Measurements from ENCODE around the gene ASIC2.

ASIC2 gene

GRCh38 chr17:33292981-33293867, at the start of gene ASIC2:
ASIC2 (minus strand) TSS chr17:33293295.
- Mint-ChIP-seq H3K27ac (no peak within 1 kb of the TSS), H3K9me3 (no peaks in the 10 kb centered on the region), H3K36me3 (no peaks in the 10 kb centered on the region), H3K4me3 (peak within 1 kb of the TSS; percentile 44), H3K4me1 (peaks cover 19% of the 10 kb centered on the region)
- ATAC-seq (no peak), DNase-seq (ENCODE audit: low spot score in 2 of 2) (no peak)

GRCh38 chr17:33342025-33342424, 48.9 kb upstream of the ASIC2 start:
- no peaks in the 10 kb centered on the region for H3K9me3 Mint-ChIP-seq
- H3K4me1 Mint-ChIP-seq: no peaks in the 10 kb centered on the region
- no peak overlapping the region for H3K27ac Mint-ChIP-seq
- DNase-seq (ENCODE audit: low spot score in 2 of 2): no peak
- H3K4me3 Mint-ChIP-seq: no peak overlapping the region
- H3K36me3 Mint-ChIP-seq: no peaks in the 10 kb centered on the region
- no peak for ATAC-seq

- Mint-ChIP-seq H3K4me1 (no peaks in the 10 kb centered on the region), H3K36me3 (no peaks in the 10 kb centered on the region), H3K4me3 (no peak overlapping the region), H3K27ac (no peak overlapping the region), H3K9me3 (no peaks in the 10 kb centered on the region)
- ATAC-seq: no peak
- no peak for DNase-seq (ENCODE audit: low spot score in 2 of 2)
Observed at GRCh38 chr17:33338242-33338641, 45.1 kb upstream of the ASIC2 start.

- H3K4me3 Mint-ChIP-seq: no peak overlapping the region
- ATAC-seq (peak; percentile 13), DNase-seq (ENCODE audit: low spot score in 2 of 2) (no peak)
- H3K36me3 Mint-ChIP-seq: no peaks in the 10 kb centered on the region
- no peaks in the 10 kb centered on the region for H3K4me1 Mint-ChIP-seq
- no peaks in the 10 kb centered on the region for H3K9me3 Mint-ChIP-seq
- no peak overlapping the region for H3K27ac Mint-ChIP-seq
Observed at GRCh38 chr17:33335491-33336173, 42.5 kb upstream of the ASIC2 start.

- Mint-ChIP-seq H3K36me3 (no peaks in the 10 kb centered on the region), H3K27ac (no peak overlapping the region), H3K4me1 (no peaks in the 10 kb centered on the region), H3K4me3 (no peak overlapping the region), H3K9me3 (no peaks in the 10 kb centered on the region)
- DNase-seq (ENCODE audit: low spot score in 2 of 2) (no peak), ATAC-seq (no peak)
Observed at GRCh38 chr17:33334703-33335102, 41.6 kb upstream of the ASIC2 start.

- peaks cover 3% of the 10 kb centered on the region for H3K9me3 Mint-ChIP-seq
- DNase-seq (ENCODE audit: low spot score in 2 of 2) (no peak), ATAC-seq (no peak)
- H3K27ac Mint-ChIP-seq: no peak overlapping the region
- H3K4me1 Mint-ChIP-seq: no peaks in the 10 kb centered on the region
- H3K36me3 Mint-ChIP-seq: no peaks in the 10 kb centered on the region
- no peak overlapping the region for H3K4me3 Mint-ChIP-seq
Observed at GRCh38 chr17:33330877-33331276, 37.8 kb upstream of the ASIC2 start.

GRCh38 chr17:33328129-33328528, 35.0 kb upstream of the ASIC2 start:
- H3K4me1 Mint-ChIP-seq: no peaks in the 10 kb centered on the region
- H3K27ac Mint-ChIP-seq: no peak overlapping the region
- peaks cover 3% of the 10 kb centered on the region for H3K9me3 Mint-ChIP-seq
- DNase-seq (ENCODE audit: low spot score in 2 of 2) (no peak), ATAC-seq (no peak)
- H3K36me3 Mint-ChIP-seq: no peaks in the 10 kb centered on the region
- H3K4me3 Mint-ChIP-seq: no peak overlapping the region

GRCh38 chr17:33324736-33325135, 31.6 kb upstream of the ASIC2 start:
- ATAC-seq: no peak
- peaks cover 3% of the 10 kb centered on the region for H3K9me3 Mint-ChIP-seq
- no peak overlapping the region for H3K4me3 Mint-ChIP-seq
- H3K27ac Mint-ChIP-seq: no peak overlapping the region
- DNase-seq (ENCODE audit: low spot score in 2 of 2): no peak
- no peaks in the 10 kb centered on the region for H3K4me1 Mint-ChIP-seq
- H3K36me3 Mint-ChIP-seq: no peaks in the 10 kb centered on the region

- no peak for ATAC-seq
- Mint-ChIP-seq H3K4me1 (no peaks in the 10 kb centered on the region), H3K27ac (no peak overlapping the region), H3K9me3 (peaks cover 2% of the 10 kb centered on the region), H3K36me3 (no peaks in the 10 kb centered on the region), H3K4me3 (no peak overlapping the region)
- no peak for DNase-seq (ENCODE audit: low spot score in 2 of 2)
Observed at GRCh38 chr17:33322063-33322462, 29.0 kb upstream of the ASIC2 start.

- Mint-ChIP-seq H3K36me3 (no peaks in the 10 kb centered on the region), H3K9me3 (no peaks in the 10 kb centered on the region), H3K27ac (no peak overlapping the region), H3K4me3 (no peak overlapping the region), H3K4me1 (no peaks in the 10 kb centered on the region)
- no peak for ATAC-seq
- no peak for DNase-seq (ENCODE audit: low spot score in 2 of 2)
Observed at GRCh38 chr17:33318241-33318640, 25.1 kb upstream of the ASIC2 start.

GRCh38 chr17:33316746-33317145, 23.7 kb upstream of the ASIC2 start:
- H3K4me1 Mint-ChIP-seq: no peaks in the 10 kb centered on the region
- no peaks in the 10 kb centered on the region for H3K9me3 Mint-ChIP-seq
- no peak for DNase-seq (ENCODE audit: low spot score in 2 of 2)
- H3K36me3 Mint-ChIP-seq: no peaks in the 10 kb centered on the region
- no peak overlapping the region for H3K4me3 Mint-ChIP-seq
- no peak overlapping the region for H3K27ac Mint-ChIP-seq
- ATAC-seq: no peak

GRCh38 chr17:33310296-33310695, 17.2 kb upstream of the ASIC2 start:
- Mint-ChIP-seq H3K4me3 (no peak overlapping the region), H3K27ac (no peak overlapping the region), H3K9me3 (no peaks in the 10 kb centered on the region), H3K4me1 (no peaks in the 10 kb centered on the region), H3K36me3 (no peaks in the 10 kb centered on the region)
- DNase-seq (ENCODE audit: low spot score in 2 of 2) (no peak), ATAC-seq (no peak)

- DNase-seq (ENCODE audit: low spot score in 2 of 2) (no peak), ATAC-seq (no peak)
- Mint-ChIP-seq H3K27ac (no peak overlapping the region), H3K4me1 (peaks cover 24% of the 10 kb centered on the region), H3K9me3 (no peaks in the 10 kb centered on the region), H3K4me3 (no peak overlapping the region), H3K36me3 (no peaks in the 10 kb centered on the region)
Observed at GRCh38 chr17:33303254-33303653, 10.2 kb upstream of the ASIC2 start.

- no peak for ATAC-seq
Observed at GRCh38 chr17:33302394-33302793, 9.3 kb upstream of the ASIC2 start.

GRCh38 chr17:33300241-33300640, 7.1 kb upstream of the ASIC2 start:
- no peak overlapping the region for H3K4me3 Mint-ChIP-seq
- no peaks in the 10 kb centered on the region for H3K9me3 Mint-ChIP-seq

More at GRCh38 chr17:33302394-33302793, 9.3 kb upstream of the ASIC2 start:
- H3K4me3 Mint-ChIP-seq: no peak overlapping the region
- no peaks in the 10 kb centered on the region for H3K36me3 Mint-ChIP-seq
- peaks cover 24% of the 10 kb centered on the region for H3K4me1 Mint-ChIP-seq
- DNase-seq (ENCODE audit: low spot score in 2 of 2): no peak
- H3K27ac Mint-ChIP-seq: no peak overlapping the region
- no peaks in the 10 kb centered on the region for H3K9me3 Mint-ChIP-seq

GRCh38 chr17:33299115-33299514, 6.0 kb upstream of the ASIC2 start:
- no peaks in the 10 kb centered on the region for H3K9me3 Mint-ChIP-seq
- DNase-seq (ENCODE audit: low spot score in 2 of 2): no peak
- peaks cover 24% of the 10 kb centered on the region for H3K4me1 Mint-ChIP-seq
- ATAC-seq: no peak
- H3K36me3 Mint-ChIP-seq: no peaks in the 10 kb centered on the region
- H3K27ac Mint-ChIP-seq: no peak overlapping the region
- H3K4me3 Mint-ChIP-seq: no peak overlapping the region

More at GRCh38 chr17:33300241-33300640, 7.1 kb upstream of the ASIC2 start:
- no peak overlapping the region for H3K27ac Mint-ChIP-seq
- ATAC-seq: no peak
- H3K4me1 Mint-ChIP-seq: peaks cover 24% of the 10 kb centered on the region
- H3K36me3 Mint-ChIP-seq: no peaks in the 10 kb centered on the region
- no peak for DNase-seq (ENCODE audit: low spot score in 2 of 2)

Data from stimulated activated effector memory CD8-positive, alpha-beta T cell treated with anti-CD3 and anti-CD28 coated beads, Interleukin-12 subunit alpha, Interleukin-12 subunit beta, amount 100 ng/mL, for 72 hours (primary cell).